ENCODE results near the gene RPL37. TPM values are rescaled to one million over a fixed set of nuclear protein-coding genes. Genes with fewer than 3 reads are reported as not detected.
A peak's percentile ranks its signal among the peaks of the same experiment; 100 is the strongest.

Gene RPL37
- total and polyA plus RNA-seq, 9 of the 15 experiments (the other 6 are each of a cell fraction or from before 2014, with no cell fraction given), result 2,342 to 7,963 (median 4,091) TPM

- peak; percentile 88 for TF ChIP-seq ZBTB2 (IDR thresholded peaks at IDR 0.05)
- TF ChIP-seq CBX5 (IDR thresholded peaks at IDR 0.05; ENCODE audit: borderline replicate concordance, low read depth), result peak; percentile 53
- peak; percentile 84 for TF ChIP-seq JUND (IDR thresholded peaks at IDR 0.05; ENCODE audit: borderline replicate concordance, low read depth, low read length)
- TF ChIP-seq JUND (tag; IDR thresholded peaks at IDR 0.05; ENCODE audit: borderline replicate concordance, low read depth, low read length), result peak; percentile 55; the same call in 2 of the 3 replicates
- peak; percentile 92 for TF ChIP-seq ZNF395 (CRISPR knock-in tag; IDR thresholded peaks at IDR 0.05)
- TF ChIP-seq TBL1XR1 (IDR thresholded peaks at IDR 0.05; ENCODE audit: low read length in 2 of 2), result peak; percentile 65 to 75; a peak in 3 of 4 replicates
- TF ChIP-seq ZC3H11A (IDR thresholded peaks at IDR 0.05; ENCODE audit: low read depth, low read length), result peak; percentile 91
- peak; percentile 98; the same call in 1 of the 2 replicates for TF ChIP-seq XRCC5 (IDR thresholded peaks at IDR 0.05; ENCODE audit: low read depth, low read length)
- TF ChIP-seq ZNF263 (CRISPR knock-in tag; IDR thresholded peaks at IDR 0.05; ENCODE audit: borderline replicate concordance), result no peak; the same call in 1 of the 2 replicates
- no peak for TF ChIP-seq ZFP1 (CRISPR knock-in tag; IDR thresholded peaks at IDR 0.05)
- TF ChIP-seq ZNF511 (CRISPR knock-in tag; IDR thresholded peaks at IDR 0.05), result peak; percentile 28
- peak; percentile 99 for TF ChIP-seq ELF4 (CRISPR knock-in tag; IDR thresholded peaks at IDR 0.05)
- no peak for TF ChIP-seq GTF3C2 (IDR thresholded peaks at IDR 0.05; ENCODE audit: borderline replicate concordance, extremely low read depth, insufficient read length)
- TF ChIP-seq ZNF699 (CRISPR knock-in tag; IDR thresholded peaks at IDR 0.05; ENCODE audit: insufficient replicate concordance), result no peak
- TF ChIP-seq ZBTB49 (CRISPR knock-in tag; IDR thresholded peaks at IDR 0.05; ENCODE audit: borderline replicate concordance), result peak; percentile 67; the same call in 1 of the 2 replicates
- TF ChIP-seq SPI1 (IDR thresholded peaks at IDR 0.05; ENCODE audit: borderline replicate concordance, low read depth, low read length), result peak; percentile 96
Measured at GRCh38 chr5:40834849-40835787, at the start of gene RPL37 (continued).
